Activated T-cell treated with anti-CD3 and anti-CD28 coated beads, Interleukin-2, amount 50 U/mL, for 24 hours (primary cell): Measurements from ENCODE around the gene CELA2B.

Source experiments
- DNase-seq: peaks from one replicate; pipeline ENCODE4 v3.0.0-alpha.2; 2020
- H3K27ac Mint-ChIP-seq: 2 replicates; pipeline ENCODE4 v1.8.0; 2020; ENCODE audit warnings: mild to moderate bottlenecking, mixed read lengths
- H3K27me3 Mint-ChIP-seq: 2 replicates; pipeline ENCODE4 v1.8.0; 2020; ENCODE audit warnings: mixed read lengths
- H3K36me3 Mint-ChIP-seq: 2 replicates; pipeline ENCODE4 v1.8.0; 2020; ENCODE audit warnings: low read depth, mixed read lengths
- H3K4me1 Mint-ChIP-seq: 2 replicates; pipeline ENCODE4 v1.8.0; 2020; ENCODE audit warnings: low read depth, mixed read lengths
- H3K4me3 Mint-ChIP-seq: 2 replicates; pipeline ENCODE4 v1.8.0; 2020; ENCODE audit warnings: mild to moderate bottlenecking, moderate library complexity, mixed read lengths
- H3K9me3 Mint-ChIP-seq: 2 replicates; pipeline ENCODE4 v1.8.0; 2020; ENCODE audit warnings: mixed read lengths

CELA2B gene

DNA sequence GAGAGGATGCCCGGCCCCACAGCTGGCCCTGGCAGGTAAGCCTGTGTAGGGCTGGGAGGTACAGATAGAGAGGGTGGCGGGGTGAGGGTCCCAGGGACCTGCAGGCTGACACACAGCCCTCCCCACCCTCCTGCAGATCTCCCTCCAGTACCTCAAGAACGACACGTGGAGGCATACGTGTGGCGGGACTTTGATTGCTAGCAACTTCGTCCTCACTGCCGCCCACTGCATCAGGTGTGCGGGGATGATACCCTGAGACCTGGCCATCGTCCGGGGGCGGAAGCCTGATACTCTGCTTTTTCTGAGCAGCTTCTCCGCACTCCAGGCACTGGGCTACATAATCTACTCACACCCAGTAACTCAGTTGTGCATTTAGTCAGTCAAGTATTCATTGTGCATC, 35.5 kb upstream of the CELA2B start:
- Mint-ChIP-seq H3K27ac (no peak overlapping the region), H3K9me3 (no peaks in the 10 kb centered on the region), H3K4me1 (no peaks in the 10 kb centered on the region), H3K27me3 (no peaks in the 10 kb centered on the region), H3K4me3 (no peak overlapping the region), H3K36me3 (no peaks in the 10 kb centered on the region)
- no peak for DNase-seq

- no peak for DNase-seq
- Mint-ChIP-seq H3K4me3 (no peak overlapping the region), H3K9me3 (no peaks in the 10 kb centered on the region), H3K27ac (no peak overlapping the region), H3K27me3 (no peaks in the 10 kb centered on the region), H3K36me3 (no peaks in the 10 kb centered on the region), H3K4me1 (no peaks in the 10 kb centered on the region)
Measured at GRCh38 chr1:15441247-15441646, 34.7 kb upstream of the CELA2B start.

- H3K4me1 Mint-ChIP-seq = no peaks in the 10 kb centered on the region
- H3K4me3 Mint-ChIP-seq = no peak overlapping the region
- H3K36me3 Mint-ChIP-seq = no peaks in the 10 kb centered on the region
- H3K9me3 Mint-ChIP-seq = no peaks in the 10 kb centered on the region
- H3K27ac Mint-ChIP-seq = no peak overlapping the region
- H3K27me3 Mint-ChIP-seq = peaks cover 1% of the 10 kb centered on the region
- DNase-seq = no peak
Measured at GRCh38 chr1:15442119-15442518, 33.8 kb upstream of the CELA2B start.

DNA sequence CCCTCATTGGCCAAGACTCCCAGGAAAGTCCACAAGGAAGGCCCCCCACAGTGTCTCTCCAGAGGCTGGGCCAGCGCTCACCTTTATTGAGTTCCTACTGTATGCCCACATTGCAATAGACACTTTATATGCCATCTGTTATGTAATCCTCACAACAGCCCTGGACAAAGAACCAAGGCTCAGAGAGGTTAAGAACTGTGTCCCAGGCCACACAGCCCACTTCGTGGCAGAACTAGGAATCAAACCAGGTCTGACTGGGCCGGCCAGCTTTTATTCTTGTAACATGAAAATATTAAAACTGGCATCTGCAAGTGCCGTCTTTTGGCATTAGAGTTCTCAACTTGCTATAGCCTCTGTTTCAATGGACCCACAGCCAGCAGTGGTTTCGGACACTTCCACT, 33.1 kb upstream of the CELA2B start:
- H3K27me3 Mint-ChIP-seq = peaks cover 4% of the 10 kb centered on the region
- no peak overlapping the region for H3K27ac Mint-ChIP-seq
- H3K9me3 Mint-ChIP-seq = no peaks in the 10 kb centered on the region
- H3K4me1 Mint-ChIP-seq = no peaks in the 10 kb centered on the region
- H3K36me3 Mint-ChIP-seq = no peaks in the 10 kb centered on the region
- DNase-seq = no peak
- H3K4me3 Mint-ChIP-seq = no peak overlapping the region

GRCh38 chr1:15443281-15443680, 32.6 kb upstream of the CELA2B start:
- Mint-ChIP-seq H3K27me3 (peaks cover 4% of the 10 kb centered on the region), H3K4me3 (no peak overlapping the region), H3K9me3 (no peaks in the 10 kb centered on the region), H3K4me1 (no peaks in the 10 kb centered on the region), H3K27ac (no peak overlapping the region), H3K36me3 (no peaks in the 10 kb centered on the region)
- no peak for DNase-seq

DNA sequence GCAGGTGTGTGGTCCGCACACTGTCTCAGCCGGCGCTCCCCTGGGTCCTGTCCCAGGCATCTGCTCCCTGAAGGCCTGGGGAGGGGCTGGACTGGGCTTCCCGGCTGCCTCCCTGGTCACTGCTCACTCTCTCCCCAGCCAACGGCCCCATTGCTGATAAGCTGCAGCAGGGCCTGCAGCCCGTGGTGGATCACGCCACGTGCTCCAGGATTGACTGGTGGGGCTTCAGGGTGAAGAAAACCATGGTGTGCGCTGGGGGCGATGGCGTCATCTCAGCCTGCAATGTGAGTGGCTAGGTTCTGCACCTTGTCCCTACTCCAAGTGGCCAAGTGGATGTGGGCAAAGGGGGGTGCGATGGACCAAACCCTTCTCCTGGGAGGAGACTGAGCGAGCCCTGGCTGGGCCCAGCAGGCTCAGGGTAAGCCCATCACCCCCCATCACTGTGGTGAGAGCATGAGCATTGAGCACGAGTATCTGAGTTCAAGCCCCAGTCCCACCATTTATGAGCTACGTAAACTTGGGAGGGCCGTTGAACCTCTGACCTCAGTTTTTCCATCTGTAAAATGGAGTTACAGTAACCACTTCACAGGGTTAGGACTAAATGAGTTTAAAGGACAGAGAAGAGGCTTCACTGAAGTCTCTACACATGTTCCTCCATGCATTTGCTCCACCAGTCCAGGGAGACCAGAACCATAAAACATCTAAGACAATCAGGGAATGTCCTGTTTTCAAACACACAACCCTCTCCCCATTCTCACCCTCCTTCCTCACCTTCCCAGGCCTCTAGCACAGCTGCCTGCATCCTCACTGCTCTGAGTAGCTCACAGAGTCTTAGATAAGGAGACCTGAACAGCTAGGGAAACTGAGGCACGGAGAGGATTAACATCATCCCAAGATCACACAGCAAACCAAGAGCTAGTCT, 31.2 kb upstream of the CELA2B start:
- no peaks in the 10 kb centered on the region for H3K4me1 Mint-ChIP-seq
- H3K9me3 Mint-ChIP-seq = no peaks in the 10 kb centered on the region
- H3K36me3 Mint-ChIP-seq = no peaks in the 10 kb centered on the region
- DNase-seq = no peak
- no peak overlapping the region for H3K27ac Mint-ChIP-seq
- H3K27me3 Mint-ChIP-seq = peaks cover 4% of the 10 kb centered on the region
- no peak overlapping the region for H3K4me3 Mint-ChIP-seq

- Mint-ChIP-seq H3K36me3 (no peaks in the 10 kb centered on the region), H3K4me1 (no peaks in the 10 kb centered on the region), H3K9me3 (no peaks in the 10 kb centered on the region), H3K4me3 (no peak overlapping the region), H3K27me3 (peaks cover 4% of the 10 kb centered on the region), H3K27ac (no peak overlapping the region)
- no peak for DNase-seq
Measured at GRCh38 chr1:15445390-15446122, 30.3 kb upstream of the CELA2B start.

DNA sequence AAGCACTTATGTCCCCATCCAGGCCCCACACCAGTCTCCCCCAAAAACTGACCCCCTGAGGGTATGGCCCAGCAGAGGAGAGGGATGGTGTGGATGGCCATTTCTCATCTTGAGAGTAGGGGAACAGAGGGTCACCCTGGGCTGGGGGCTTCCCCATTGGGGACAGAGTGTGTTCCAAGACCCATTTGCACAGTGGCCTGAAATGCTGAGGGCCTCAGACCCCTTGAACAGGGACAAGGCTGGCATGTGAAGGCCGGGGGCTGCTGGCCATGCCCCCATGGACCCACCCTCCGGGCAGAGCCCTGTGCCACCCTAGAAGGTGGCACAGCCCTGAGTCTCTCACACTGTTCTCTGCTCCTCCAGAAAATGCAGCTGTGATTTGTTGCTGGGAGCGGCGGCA, 29.7 kb upstream of the CELA2B start:
- Mint-ChIP-seq H3K4me1 (no peaks in the 10 kb centered on the region), H3K36me3 (no peaks in the 10 kb centered on the region), H3K27me3 (peaks cover 4% of the 10 kb centered on the region), H3K27ac (no peak overlapping the region), H3K4me3 (no peak overlapping the region), H3K9me3 (no peaks in the 10 kb centered on the region)
- no peak for DNase-seq

DNA sequence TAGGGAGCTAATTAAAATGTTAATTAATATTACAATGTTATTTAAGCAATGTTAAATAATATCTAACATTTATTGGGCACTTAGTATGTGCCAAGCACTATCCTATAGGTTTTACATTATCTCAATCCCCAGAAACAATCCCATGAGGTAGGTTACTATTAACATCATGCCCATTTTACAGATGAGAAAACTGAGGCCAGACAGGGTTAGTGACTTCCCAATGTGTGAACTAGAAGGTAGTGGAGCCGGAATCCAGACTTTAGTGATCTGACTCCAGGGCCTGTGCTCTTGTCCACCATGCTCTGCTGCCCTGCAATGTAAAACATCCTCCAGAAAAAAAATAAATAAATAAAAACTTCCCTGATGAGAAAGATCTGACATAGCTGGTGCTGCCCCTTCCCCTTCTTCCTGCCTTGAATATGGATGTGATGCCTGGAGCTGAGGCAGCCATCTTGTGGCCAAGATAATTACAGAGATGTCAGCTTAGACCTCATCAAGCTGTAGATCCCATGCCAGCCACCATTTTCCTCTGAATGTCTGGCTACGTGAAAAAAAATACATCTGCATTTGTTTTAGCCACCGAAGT, 26.9 kb upstream of the CELA2B start:
- H3K27ac Mint-ChIP-seq = no peak overlapping the region
- no peaks in the 10 kb centered on the region for H3K36me3 Mint-ChIP-seq
- H3K4me3 Mint-ChIP-seq = no peak overlapping the region
- H3K4me1 Mint-ChIP-seq = no peaks in the 10 kb centered on the region
- no peak for DNase-seq
- H3K27me3 Mint-ChIP-seq = peaks cover 6% of the 10 kb centered on the region
- no peaks in the 10 kb centered on the region for H3K9me3 Mint-ChIP-seq

DNA sequence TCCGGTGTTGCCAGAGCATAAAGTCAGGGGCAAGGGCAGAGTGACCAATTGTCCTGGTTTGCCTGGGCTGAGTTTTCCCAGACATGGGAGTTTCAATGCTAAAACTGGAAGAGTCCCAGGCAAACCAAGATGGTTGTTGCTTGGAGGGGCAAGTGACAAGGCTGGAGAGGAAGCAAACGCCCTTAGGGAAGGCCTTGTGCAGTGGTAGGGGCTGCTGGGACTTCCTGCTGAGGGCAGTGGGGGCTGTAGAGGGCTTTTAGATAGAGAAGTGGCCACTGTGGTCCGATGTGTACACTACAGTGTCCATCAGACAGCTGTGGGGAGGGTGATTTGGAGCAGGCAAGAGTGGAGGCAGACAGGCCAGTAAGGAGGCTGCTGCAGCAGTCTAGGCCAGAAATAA, 26.3 kb upstream of the CELA2B start:
- H3K27ac Mint-ChIP-seq = no peak overlapping the region
- no peak for DNase-seq
- no peaks in the 10 kb centered on the region for H3K9me3 Mint-ChIP-seq
- H3K36me3 Mint-ChIP-seq = no peaks in the 10 kb centered on the region
- H3K4me1 Mint-ChIP-seq = no peaks in the 10 kb centered on the region
- H3K27me3 Mint-ChIP-seq = peaks cover 6% of the 10 kb centered on the region
- H3K4me3 Mint-ChIP-seq = no peak overlapping the region

DNA sequence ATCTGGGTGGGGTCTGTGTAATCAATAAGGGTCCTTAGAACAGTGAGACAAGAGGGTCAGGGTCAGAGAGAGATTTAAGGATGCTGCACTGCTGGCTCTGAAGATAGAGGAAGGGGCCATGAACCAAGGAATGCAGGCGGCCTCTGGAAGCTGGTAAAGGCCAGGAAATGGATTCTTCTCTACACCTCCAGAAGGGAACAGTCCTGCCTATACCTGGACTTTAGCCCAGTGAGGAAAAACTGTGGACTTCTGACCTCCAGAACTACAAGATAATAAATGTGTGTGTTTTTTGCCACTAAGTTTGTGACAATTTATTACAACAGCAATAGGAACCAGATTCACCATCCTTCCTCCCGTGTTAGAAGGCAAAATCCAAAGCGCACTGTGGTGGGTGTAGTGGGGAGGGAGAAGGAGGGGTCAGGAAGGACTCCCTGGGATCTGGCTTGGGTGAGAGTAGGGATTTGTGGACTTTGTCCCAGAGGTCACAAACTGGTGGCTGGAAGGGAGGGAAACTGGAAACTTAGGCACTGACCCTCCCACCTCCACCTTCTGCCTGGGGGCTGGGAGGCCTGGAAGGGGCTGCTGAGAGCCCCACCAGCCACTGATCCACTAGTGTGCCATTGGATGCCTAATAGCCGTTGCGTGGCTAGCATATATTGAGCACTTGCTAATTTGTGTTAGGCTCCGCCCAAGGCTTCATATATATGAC, 24.7 kb upstream of the CELA2B start:
- no peaks in the 10 kb centered on the region for H3K9me3 Mint-ChIP-seq
- H3K36me3 Mint-ChIP-seq = no peaks in the 10 kb centered on the region
- peaks cover 6% of the 10 kb centered on the region for H3K27me3 Mint-ChIP-seq
- no peak for DNase-seq
- H3K27ac Mint-ChIP-seq = no peak overlapping the region
- H3K4me1 Mint-ChIP-seq = no peaks in the 10 kb centered on the region
- H3K4me3 Mint-ChIP-seq = no peak overlapping the region

GRCh38 chr1:15452216-15452615, 23.7 kb upstream of the CELA2B start:
- Mint-ChIP-seq H3K9me3 (no peaks in the 10 kb centered on the region), H3K27me3 (peaks cover 4% of the 10 kb centered on the region), H3K27ac (no peak overlapping the region), H3K4me1 (no peaks in the 10 kb centered on the region), H3K36me3 (no peaks in the 10 kb centered on the region), H3K4me3 (no peak overlapping the region)
- DNase-seq = no peak

GRCh38 chr1:15452866-15453571, 22.9 kb upstream of the CELA2B start:
- H3K27me3 Mint-ChIP-seq = peaks cover 2% of the 10 kb centered on the region
- H3K4me1 Mint-ChIP-seq = no peaks in the 10 kb centered on the region
- H3K27ac Mint-ChIP-seq = no peak overlapping the region
- no peaks in the 10 kb centered on the region for H3K9me3 Mint-ChIP-seq
- H3K4me3 Mint-ChIP-seq = no peak overlapping the region
- DNase-seq = no peak
- no peaks in the 10 kb centered on the region for H3K36me3 Mint-ChIP-seq

DNA sequence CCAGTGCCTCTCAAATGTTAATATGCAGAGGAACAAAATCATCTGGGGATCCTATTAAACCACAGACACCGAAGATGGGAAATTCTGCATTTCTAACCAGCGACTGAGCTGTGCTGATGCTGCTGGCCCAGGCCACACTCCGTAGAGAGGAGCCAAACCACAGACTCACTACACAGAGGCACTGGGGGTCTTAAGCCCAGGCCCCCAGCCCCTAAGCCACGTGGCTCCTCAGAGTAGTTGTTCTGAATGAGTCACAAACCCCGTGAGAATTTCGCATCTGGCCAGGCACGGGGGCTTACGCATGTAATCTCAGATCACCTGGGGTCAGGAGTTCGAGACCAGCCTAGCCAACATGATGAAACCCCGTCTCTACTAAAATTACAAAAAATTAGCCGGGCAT, 22.2 kb upstream of the CELA2B start:
- Mint-ChIP-seq H3K27me3 (peaks cover 2% of the 10 kb centered on the region), H3K36me3 (no peaks in the 10 kb centered on the region), H3K4me3 (no peak overlapping the region), H3K4me1 (no peaks in the 10 kb centered on the region), H3K27ac (no peak overlapping the region), H3K9me3 (no peaks in the 10 kb centered on the region)
- no peak for DNase-seq
